HEK293 (cell line): ENCODE data around the gene LIN7C.
A peak's percentile ranks its signal among the peaks of the same experiment; 100 is the strongest.

Source experiments
- CTCF ChIA-PET: fragments of 350-600 bp; formaldehyde crosslinking; extraction: SDS; loops from one replicate; lab custom pipeline; 2021; ENCODE audit warnings: antibody characterized with exemption; lab: Yijun Ruan, JAX
- POLR2A ChIA-PET: fragments of 300-600 bp; formaldehyde crosslinking; extraction: SDS; loops from one replicate; lab custom pipeline; 2020; ENCODE audit warnings: antibody characterized with exemption, inconsistent platforms; lab: Yijun Ruan, JAX
- H3K27ac ChIP-seq: fragments of 200-500 bp; sonication (Bioruptor generic); 2 replicates; pipeline ENCODE4 v1.5.1; 2014; ENCODE audit warnings: low read depth, low read length, control low read depth, inconsistent platforms; ENCODE audit errors: extremely low read depth
- H3K36me3 ChIP-seq, 2 experiments: fragments of 200-500 bp in 1 of 2; sonication (Bioruptor generic) in 1 of 2; 1 replicate in 1 of 2; 2 replicates in 1 of 2; pipeline ENCODE4 v1.5.1; 2014 to 2017; ENCODE audit warnings: inconsistent platforms in 2 of 2, low read length in 2 of 2; ENCODE audit not compliant: control insufficient read depth in 2 of 2, insufficient read depth in 1 of 2
- H3K4me1 ChIP-seq: fragments of 200-500 bp; sonication (Bioruptor generic); 2 replicates; pipeline ENCODE4 v1.5.1; 2014; ENCODE audit warnings: mild to moderate bottlenecking, low read length, inconsistent platforms; ENCODE audit not compliant: control insufficient read depth, insufficient read depth
- H3K4me3 ChIP-seq: 2 replicates; pipeline ENCODE4 v1.5.1; 2011; ENCODE audit warnings: low read depth, mild to moderate bottlenecking, control low read depth, low read length, moderate library complexity
- H3K9me3 ChIP-seq: fragments of 200-500 bp; sonication (Bioruptor generic); 2 replicates; pipeline ENCODE4 v1.5.1; 2014; ENCODE audit warnings: low read depth, low read length, inconsistent platforms; ENCODE audit not compliant: control insufficient read depth, insufficient read depth
- FEZF1 ChIP-seq: fragments of 450-650 bp; formaldehyde crosslinking; IDR thresholded peaks from 2 replicates; pipeline ENCODE4 v1.5.1; 2016; ENCODE audit warnings: missing biosample characterization, missing genetic modification characterization
- HOXD13 ChIP-seq: sonication (generic); formaldehyde crosslinking; IDR thresholded peaks from 2 replicates; pipeline ENCODE4 v1.8.0; 2022; ENCODE audit warnings: missing genetic modification reagents, borderline replicate concordance
- KLF1 ChIP-seq: fragments of 450-650 bp; formaldehyde crosslinking; IDR thresholded peaks from 2 replicates; pipeline ENCODE4 v1.5.1; 2016; ENCODE audit warnings: missing biosample characterization, missing genetic modification characterization
- MEIS1 ChIP-seq: sonication (generic); formaldehyde crosslinking; IDR thresholded peaks from 2 replicates; pipeline ENCODE4 v1.8.1; 2022; ENCODE audit warnings: missing genetic modification reagents, mild to moderate bottlenecking, borderline replicate concordance
- MYNN ChIP-seq: fragments of 450-650 bp; formaldehyde crosslinking; IDR thresholded peaks from 2 replicates; pipeline ENCODE4 v1.5.1; 2016; ENCODE audit warnings: missing biosample characterization, missing genetic modification characterization, borderline replicate concordance
- MZF1 ChIP-seq: fragments of 450-650 bp; formaldehyde crosslinking; IDR thresholded peaks from 2 replicates; pipeline ENCODE4 v1.5.1; 2017; ENCODE audit warnings: missing biosample characterization, missing genetic modification characterization, borderline replicate concordance
- WT1 ChIP-seq: fragments of 450-650 bp; formaldehyde crosslinking; IDR thresholded peaks from 2 replicates; pipeline ENCODE4 v1.5.1; 2016; ENCODE audit warnings: missing biosample characterization, missing genetic modification characterization
- ZBTB1 ChIP-seq: fragments of 450-650 bp; formaldehyde crosslinking; IDR thresholded peaks from 2 replicates; pipeline ENCODE4 v1.5.1; 2016; ENCODE audit warnings: missing biosample characterization, missing genetic modification characterization
- ZBTB48 ChIP-seq: fragments of 450-650 bp; formaldehyde crosslinking; IDR thresholded peaks from 2 replicates; pipeline ENCODE4 v1.5.1; 2016; ENCODE audit warnings: missing biosample characterization, missing genetic modification characterization
- ZBTB7A ChIP-seq: fragments of 450-650 bp; formaldehyde crosslinking; IDR thresholded peaks from 2 replicates; pipeline ENCODE4 v1.5.1; 2016; ENCODE audit warnings: low read depth, missing biosample characterization, missing genetic modification characterization
- ZEB2 ChIP-seq: fragments of 450-650 bp; formaldehyde crosslinking; IDR thresholded peaks from 2 replicates; pipeline ENCODE4 v1.5.1; 2016; ENCODE audit warnings: missing biosample characterization, missing genetic modification characterization
- ZNF112 ChIP-seq: fragments of 450-650 bp; formaldehyde crosslinking; IDR thresholded peaks from 2 replicates; pipeline ENCODE4 v1.5.0; 2017; ENCODE audit warnings: missing biosample characterization, missing genetic modification characterization
- ZNF121 ChIP-seq: fragments of 450-650 bp; formaldehyde crosslinking; IDR thresholded peaks from 2 replicates; pipeline ENCODE4 v1.5.1; 2016; ENCODE audit warnings: missing biosample characterization, missing genetic modification characterization
- ZNF155 ChIP-seq: fragments of 450-650 bp; formaldehyde crosslinking; IDR thresholded peaks from 2 replicates; pipeline ENCODE4 v1.5.1; 2016; ENCODE audit warnings: missing biosample characterization, missing genetic modification characterization
- ZNF248 ChIP-seq: fragments of 450-650 bp; formaldehyde crosslinking; IDR thresholded peaks from 2 replicates; pipeline ENCODE4 v1.5.1; 2017; ENCODE audit warnings: missing biosample characterization, missing genetic modification characterization
- ZNF311 ChIP-seq: fragments of 450-650 bp; formaldehyde crosslinking; IDR thresholded peaks from 2 replicates; pipeline ENCODE4 v1.5.1; 2017; ENCODE audit warnings: missing biosample characterization, missing genetic modification characterization, borderline replicate concordance
- ZNF530 ChIP-seq: fragments of 450-650 bp; formaldehyde crosslinking; IDR thresholded peaks from 2 replicates; pipeline ENCODE4 v1.5.1; 2016; ENCODE audit warnings: low read depth, missing biosample characterization, missing genetic modification characterization
- ZNF610 ChIP-seq: fragments of 450-650 bp; formaldehyde crosslinking; IDR thresholded peaks from 2 replicates; pipeline ENCODE4 v1.5.1; 2016; ENCODE audit warnings: missing biosample characterization, missing genetic modification characterization, borderline replicate concordance
- ZNF776 ChIP-seq: fragments of 450-650 bp; formaldehyde crosslinking; IDR thresholded peaks from 2 replicates; pipeline ENCODE4 v1.5.0; 2017; ENCODE audit warnings: missing biosample characterization, missing genetic modification characterization, borderline replicate concordance
- ZNF785 ChIP-seq: fragments of 450-650 bp; formaldehyde crosslinking; IDR thresholded peaks from 2 replicates; pipeline ENCODE4 v1.5.1; 2016; ENCODE audit warnings: missing biosample characterization, missing genetic modification characterization
- ZNF837 ChIP-seq: fragments of 450-650 bp; formaldehyde crosslinking; IDR thresholded peaks from 2 replicates; pipeline ENCODE4 v1.5.1; 2016; ENCODE audit warnings: missing biosample characterization, missing genetic modification characterization
- ZSCAN23 ChIP-seq: fragments of 450-650 bp; formaldehyde crosslinking; IDR thresholded peaks from 2 replicates; pipeline ENCODE4 v1.5.1; 2016; ENCODE audit warnings: missing biosample characterization, missing genetic modification characterization
- TF ChIP-seq, protein P1 (sequence below): fragments of 450-650 bp; formaldehyde crosslinking; conservative IDR thresholded peaks from 2 replicates; pipeline ENCODE4 v1.5.1; 2016; ENCODE audit warnings: low read depth, missing biosample characterization, missing genetic modification characterization
- TF ChIP-seq, protein P2 (sequence below): fragments of 450-650 bp; formaldehyde crosslinking; IDR thresholded peaks from 2 replicates; pipeline ENCODE4 v1.5.1; 2017; ENCODE audit warnings: missing biosample characterization, missing genetic modification characterization
- TF ChIP-seq, protein P3 (sequence below): fragments of 450-650 bp; formaldehyde crosslinking; IDR thresholded peaks from 2 replicates; pipeline ENCODE4 v1.5.1; 2017; ENCODE audit warnings: missing biosample characterization, missing genetic modification characterization
- TF ChIP-seq, protein P4 (sequence below): sonication (generic); formaldehyde crosslinking; IDR thresholded peaks from 2 replicates; pipeline ENCODE4 v1.8.1; 2022; ENCODE audit warnings: mild to moderate bottlenecking, moderate library complexity, missing genetic modification reagents

Gene LIN7C

DNA sequence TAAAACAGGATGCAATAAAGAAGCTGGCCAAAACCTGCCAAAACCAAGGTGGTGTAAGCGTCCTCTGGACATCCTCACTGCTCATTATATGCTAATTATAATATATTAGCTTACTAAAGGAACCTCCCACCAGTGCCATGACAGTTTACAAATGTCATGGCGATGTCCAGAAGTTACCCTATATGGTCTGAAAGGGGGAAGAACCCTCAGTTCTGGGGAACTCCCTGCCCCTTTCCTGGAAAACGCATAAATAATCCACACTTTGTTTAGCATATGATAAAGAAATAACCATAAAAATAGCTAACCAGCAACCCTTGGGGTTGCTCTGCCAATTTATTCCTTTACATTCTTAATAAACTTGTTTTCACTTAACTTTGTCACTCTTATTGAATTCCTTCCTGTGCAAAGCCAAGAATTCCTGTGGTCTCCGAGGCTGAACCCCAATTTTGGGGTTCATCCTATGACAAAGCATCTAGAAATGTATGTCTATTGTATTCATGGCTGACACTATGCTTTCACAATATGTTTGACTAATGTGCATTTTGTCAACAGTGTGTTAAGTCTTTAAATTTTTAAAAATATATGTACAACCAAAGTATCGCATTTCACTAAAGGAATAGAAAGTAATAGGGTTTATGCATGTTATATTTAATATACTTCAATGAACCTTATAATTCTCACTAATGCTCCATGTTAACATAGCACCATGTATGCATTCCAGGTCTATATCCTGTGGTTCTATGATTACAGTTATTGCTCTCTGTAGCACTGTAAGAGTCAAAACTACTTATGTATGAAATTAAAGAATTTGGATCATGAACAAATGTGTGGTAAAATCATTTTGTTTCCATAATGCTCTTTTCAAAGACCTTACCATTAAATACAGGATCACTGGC is 59.0 kb downstream of the LIN7C start (continued):
- TF ChIP-seq, protein P1, sequence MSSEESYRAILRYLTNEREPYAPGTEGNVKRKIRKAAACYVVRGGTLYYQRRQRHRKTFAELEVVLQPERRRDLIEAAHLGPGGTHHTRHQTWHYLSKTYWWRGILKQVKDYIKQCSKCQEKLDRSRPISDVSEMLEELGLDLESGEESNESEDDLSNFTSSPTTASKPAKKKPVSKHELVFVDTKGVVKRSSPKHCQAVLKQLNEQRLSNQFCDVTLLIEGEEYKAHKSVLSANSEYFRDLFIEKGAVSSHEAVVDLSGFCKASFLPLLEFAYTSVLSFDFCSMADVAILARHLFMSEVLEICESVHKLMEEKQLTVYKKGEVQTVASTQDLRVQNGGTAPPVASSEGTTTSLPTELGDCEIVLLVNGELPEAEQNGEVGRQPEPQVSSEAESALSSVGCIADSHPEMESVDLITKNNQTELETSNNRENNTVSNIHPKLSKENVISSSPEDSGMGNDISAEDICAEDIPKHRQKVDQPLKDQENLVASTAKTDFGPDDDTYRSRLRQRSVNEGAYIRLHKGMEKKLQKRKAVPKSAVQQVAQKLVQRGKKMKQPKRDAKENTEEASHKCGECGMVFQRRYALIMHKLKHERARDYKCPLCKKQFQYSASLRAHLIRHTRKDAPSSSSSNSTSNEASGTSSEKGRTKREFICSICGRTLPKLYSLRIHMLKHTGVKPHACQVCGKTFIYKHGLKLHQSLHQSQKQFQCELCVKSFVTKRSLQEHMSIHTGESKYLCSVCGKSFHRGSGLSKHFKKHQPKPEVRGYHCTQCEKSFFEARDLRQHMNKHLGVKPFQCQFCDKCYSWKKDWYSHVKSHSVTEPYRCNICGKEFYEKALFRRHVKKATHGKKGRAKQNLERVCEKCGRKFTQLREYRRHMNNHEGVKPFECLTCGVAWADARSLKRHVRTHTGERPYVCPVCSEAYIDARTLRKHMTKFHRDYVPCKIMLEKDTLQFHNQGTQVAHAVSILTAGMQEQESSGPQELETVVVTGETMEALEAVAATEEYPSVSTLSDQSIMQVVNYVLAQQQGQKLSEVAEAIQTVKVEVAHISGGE (tag by site-specific recombination), result no peak
- TF ChIP-seq ZNF530 (tag by site-specific recombination) (no peak), FEZF1 (tag by site-specific recombination) (no peak), HOXD13 (CRISPR knock-in tag) (no peak), ZSCAN23 (tag by site-specific recombination) (no peak), KLF1 (tag by site-specific recombination) (no peak), ZNF155 (no peak), ZNF776 (tag by site-specific recombination) (no peak), ZNF837 (tag by site-specific recombination) (no peak), ZBTB1 (tag by site-specific recombination) (no peak), ZNF248 (tag by site-specific recombination) (no peak), ZNF610 (tag by site-specific recombination) (no peak)
- TF ChIP-seq, protein P2, sequence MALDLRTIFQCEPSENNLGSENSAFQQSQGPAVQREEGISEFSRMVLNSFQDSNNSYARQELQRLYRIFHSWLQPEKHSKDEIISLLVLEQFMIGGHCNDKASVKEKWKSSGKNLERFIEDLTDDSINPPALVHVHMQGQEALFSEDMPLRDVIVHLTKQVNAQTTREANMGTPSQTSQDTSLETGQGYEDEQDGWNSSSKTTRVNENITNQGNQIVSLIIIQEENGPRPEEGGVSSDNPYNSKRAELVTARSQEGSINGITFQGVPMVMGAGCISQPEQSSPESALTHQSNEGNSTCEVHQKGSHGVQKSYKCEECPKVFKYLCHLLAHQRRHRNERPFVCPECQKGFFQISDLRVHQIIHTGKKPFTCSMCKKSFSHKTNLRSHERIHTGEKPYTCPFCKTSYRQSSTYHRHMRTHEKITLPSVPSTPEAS, result no peak

DNA sequence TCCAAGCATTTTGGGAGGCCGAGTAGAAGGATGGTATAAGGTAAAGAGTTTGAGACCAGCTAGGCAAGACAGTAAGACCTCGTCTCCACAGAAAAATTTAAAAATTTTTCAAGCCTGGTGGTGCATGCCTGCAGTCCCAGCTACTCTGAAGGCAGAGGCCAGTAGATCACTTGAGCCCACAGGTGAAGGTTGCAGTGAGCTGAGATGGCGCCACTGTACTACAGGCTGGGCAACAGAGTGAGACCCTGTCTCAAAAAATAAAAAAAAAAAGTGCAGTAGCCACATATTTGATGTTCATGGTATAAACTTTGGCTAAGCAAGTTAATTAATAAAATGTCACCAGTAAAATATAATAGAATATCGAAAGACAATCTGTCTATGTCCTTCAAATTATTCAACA is 60.9 kb downstream of the LIN7C start:
- CTCF ChIA-PET, result no interaction called here
- Histone ChIP-seq H3K4me3 (no peak overlapping the region), H3K27ac (no peak overlapping the region), H3K4me1 (peaks cover 8% of the 10 kb centered on the region), H3K9me3 (no peaks in the 10 kb centered on the region), H3K36me3 (no peaks in the 10 kb centered on the region)
- POLR2A ChIA-PET, result no interaction called here
- 0 out of 2 replicates have a peak, but pooled peaks have one; percentile 23 for TF ChIP-seq ZNF121 (tag by site-specific recombination)
- no peak for TF ChIP-seq ZBTB7A (tag by site-specific recombination)

DNA sequence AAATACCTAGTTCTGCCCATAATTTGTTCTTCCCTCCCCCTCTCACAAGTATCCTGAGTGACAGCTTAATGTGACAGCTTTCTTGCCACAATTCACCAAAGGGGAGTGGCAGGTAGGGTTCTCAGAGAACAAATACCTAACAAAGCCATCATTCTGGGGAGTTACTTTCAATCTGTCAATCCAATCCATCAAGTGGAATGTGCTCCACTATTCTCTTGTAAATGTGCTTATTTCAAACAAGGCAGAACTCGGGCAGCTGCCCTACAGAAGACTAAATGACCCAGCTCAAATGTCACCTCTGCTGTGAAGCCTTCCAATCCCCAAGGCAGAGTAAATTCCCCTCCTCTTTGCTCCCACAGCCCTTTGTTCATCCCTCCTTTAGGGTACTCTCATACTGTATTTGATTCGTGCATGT is 61.8 kb downstream of the LIN7C start:
- Histone ChIP-seq H3K27ac (no peak overlapping the region), H3K9me3 (no peaks in the 10 kb centered on the region), H3K36me3 (no peaks in the 10 kb centered on the region), H3K4me1 (peaks cover 8% of the 10 kb centered on the region), H3K4me3 (no peak overlapping the region)
- CTCF ChIA-PET, result interaction anchor here (0.5 kb wide), 1 partner anchor 646 kb away, joined by 3 read pairs; no protein-coding TSS in a partner anchor
- POLR2A ChIA-PET, result no interaction called here
- peak; percentile 93 for TF ChIP-seq MZF1
- TF ChIP-seq ZNF785 (tag by site-specific recombination), result no peak
- no peak for TF ChIP-seq ZBTB48 (tag by site-specific recombination)
- TF ChIP-seq ZEB2, result no peak
- TF ChIP-seq, protein P3, sequence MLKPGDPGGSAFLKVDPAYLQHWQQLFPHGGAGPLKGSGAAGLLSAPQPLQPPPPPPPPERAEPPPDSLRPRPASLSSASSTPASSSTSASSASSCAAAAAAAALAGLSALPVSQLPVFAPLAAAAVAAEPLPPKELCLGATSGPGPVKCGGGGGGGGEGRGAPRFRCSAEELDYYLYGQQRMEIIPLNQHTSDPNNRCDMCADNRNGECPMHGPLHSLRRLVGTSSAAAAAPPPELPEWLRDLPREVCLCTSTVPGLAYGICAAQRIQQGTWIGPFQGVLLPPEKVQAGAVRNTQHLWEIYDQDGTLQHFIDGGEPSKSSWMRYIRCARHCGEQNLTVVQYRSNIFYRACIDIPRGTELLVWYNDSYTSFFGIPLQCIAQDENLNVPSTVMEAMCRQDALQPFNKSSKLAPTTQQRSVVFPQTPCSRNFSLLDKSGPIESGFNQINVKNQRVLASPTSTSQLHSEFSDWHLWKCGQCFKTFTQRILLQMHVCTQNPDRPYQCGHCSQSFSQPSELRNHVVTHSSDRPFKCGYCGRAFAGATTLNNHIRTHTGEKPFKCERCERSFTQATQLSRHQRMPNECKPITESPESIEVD, result peak; percentile 63
- peak; percentile 93 for TF ChIP-seq WT1
- TF ChIP-seq ZNF311 (tag by site-specific recombination), result no peak
- TF ChIP-seq MYNN (tag by site-specific recombination), result no peak
- TF ChIP-seq ZNF112 (tag by site-specific recombination), result no peak
- peak; percentile 70; the same call in 1 of the 2 replicates for TF ChIP-seq MEIS1 (CRISPR knock-in tag)
- TF ChIP-seq, protein P4, sequence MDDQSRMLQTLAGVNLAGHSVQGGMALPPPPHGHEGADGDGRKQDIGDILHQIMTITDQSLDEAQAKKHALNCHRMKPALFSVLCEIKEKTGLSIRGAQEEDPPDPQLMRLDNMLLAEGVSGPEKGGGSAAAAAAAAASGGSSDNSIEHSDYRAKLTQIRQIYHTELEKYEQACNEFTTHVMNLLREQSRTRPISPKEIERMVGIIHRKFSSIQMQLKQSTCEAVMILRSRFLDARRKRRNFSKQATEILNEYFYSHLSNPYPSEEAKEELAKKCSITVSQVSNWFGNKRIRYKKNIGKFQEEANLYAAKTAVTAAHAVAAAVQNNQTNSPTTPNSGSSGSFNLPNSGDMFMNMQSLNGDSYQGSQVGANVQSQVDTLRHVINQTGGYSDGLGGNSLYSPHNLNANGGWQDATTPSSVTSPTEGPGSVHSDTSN, result no peak
